ENCODE measurements around the gene CLCN7. TPM values are rescaled to one million over a fixed set of nuclear protein-coding genes. Genes with fewer than 3 reads are reported as not detected.

The CLCN7 gene
- total and polyA plus RNA-seq, 9 donors, result 16.3 to 70.9 (median 54.4) TPM

DNA sequence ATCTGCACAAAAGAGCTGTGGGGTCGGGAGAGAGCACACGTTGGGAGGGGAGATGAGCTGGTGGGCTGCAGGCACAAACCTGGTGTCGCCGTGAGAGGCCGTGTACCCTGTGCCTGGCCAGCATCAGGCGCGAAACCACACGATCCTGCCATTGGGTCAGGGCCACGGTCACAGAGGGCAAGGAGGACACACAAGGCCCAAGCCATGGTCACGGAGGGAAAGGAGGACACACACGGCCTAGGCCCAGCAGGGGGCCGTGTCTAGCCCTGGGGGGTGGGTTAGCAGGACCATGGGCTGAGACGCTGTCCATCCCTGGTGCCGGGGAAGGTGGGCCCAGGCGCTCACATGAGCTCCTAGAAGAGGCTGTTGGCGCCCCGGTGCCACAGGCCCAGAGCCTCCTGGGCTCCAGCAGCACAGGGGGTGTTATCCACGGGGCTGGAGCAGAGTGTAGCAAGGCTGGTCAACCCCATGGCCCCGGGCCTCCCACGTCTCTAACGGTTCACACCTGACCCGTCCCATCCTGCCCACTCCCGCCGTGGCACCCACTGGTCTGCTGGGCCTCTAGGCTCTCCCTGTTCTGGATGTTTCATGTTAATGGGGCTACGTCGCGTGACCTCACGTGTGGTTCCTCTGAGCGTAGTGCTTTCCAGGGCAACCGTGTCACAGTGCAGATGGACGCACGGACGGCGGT is 23.0 kb downstream of the CLCN7 start:
- no peak overlapping the region for H3K4me3 ChIP-seq
- intact Hi-C loops (cut with DNase I), result no loop called here
- no peak for DNase-seq
- no peaks in the 10 kb centered on the region for H3K36me3 ChIP-seq
- no peaks in the 10 kb centered on the region for H3K27me3 ChIP-seq
- WGBS, 3 donors, result 90 to 94% (median 92%) methylated on average over 34 of the region's 34 CpGs
- H3K4me1 ChIP-seq (ENCODE audit: insufficient read depth), result no peaks in the 10 kb centered on the region
- no peak for TF ChIP-seq EP300 (IDR thresholded peaks at IDR 0.05)
- TF ChIP-seq, protein P1, sequence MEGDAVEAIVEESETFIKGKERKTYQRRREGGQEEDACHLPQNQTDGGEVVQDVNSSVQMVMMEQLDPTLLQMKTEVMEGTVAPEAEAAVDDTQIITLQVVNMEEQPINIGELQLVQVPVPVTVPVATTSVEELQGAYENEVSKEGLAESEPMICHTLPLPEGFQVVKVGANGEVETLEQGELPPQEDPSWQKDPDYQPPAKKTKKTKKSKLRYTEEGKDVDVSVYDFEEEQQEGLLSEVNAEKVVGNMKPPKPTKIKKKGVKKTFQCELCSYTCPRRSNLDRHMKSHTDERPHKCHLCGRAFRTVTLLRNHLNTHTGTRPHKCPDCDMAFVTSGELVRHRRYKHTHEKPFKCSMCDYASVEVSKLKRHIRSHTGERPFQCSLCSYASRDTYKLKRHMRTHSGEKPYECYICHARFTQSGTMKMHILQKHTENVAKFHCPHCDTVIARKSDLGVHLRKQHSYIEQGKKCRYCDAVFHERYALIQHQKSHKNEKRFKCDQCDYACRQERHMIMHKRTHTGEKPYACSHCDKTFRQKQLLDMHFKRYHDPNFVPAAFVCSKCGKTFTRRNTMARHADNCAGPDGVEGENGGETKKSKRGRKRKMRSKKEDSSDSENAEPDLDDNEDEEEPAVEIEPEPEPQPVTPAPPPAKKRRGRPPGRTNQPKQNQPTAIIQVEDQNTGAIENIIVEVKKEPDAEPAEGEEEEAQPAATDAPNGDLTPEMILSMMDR (IDR thresholded peaks at IDR 0.05), result no peak
- no peaks in the 10 kb centered on the region for H3K9me3 ChIP-seq
- H3K27ac ChIP-seq, result no peak overlapping the region

DNA sequence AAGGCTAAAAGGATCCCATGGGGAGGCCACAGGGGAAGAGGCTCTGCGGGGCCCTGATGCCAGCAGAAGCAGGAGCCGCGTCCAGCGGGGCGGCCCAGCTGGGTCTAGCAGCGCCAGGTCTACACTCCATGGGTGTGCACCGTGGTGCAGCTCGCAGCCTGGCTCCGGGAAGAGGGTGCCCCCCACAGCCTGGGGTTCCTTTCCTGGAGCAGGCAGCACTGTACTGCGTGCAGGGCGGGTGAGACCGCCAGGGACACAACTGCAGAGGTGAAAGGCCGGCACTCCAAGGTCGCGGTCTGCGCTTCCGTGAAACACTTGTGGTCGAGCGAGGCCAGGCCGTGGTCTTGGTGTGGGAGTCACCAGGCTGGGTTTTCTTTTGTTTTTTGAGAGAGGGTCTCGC is 24.0 kb downstream of the CLCN7 start:
- H3K4me1 ChIP-seq (ENCODE audit: insufficient read depth), result no peaks in the 10 kb centered on the region
- H3K27ac ChIP-seq, result no peak overlapping the region
- H3K27me3 ChIP-seq, result no peaks in the 10 kb centered on the region
- intact Hi-C loops (cut with DNase I), result no loop called here
- no peak overlapping the region for H3K4me3 ChIP-seq
- H3K9me3 ChIP-seq, result no peaks in the 10 kb centered on the region
- WGBS, 3 donors, result 88 to 93% (median 93%) methylated on average over 21 of the region's 21 CpGs
- no peak for DNase-seq
- TF ChIP-seq POLR2A (IDR thresholded peaks at IDR 0.05), result no peak
- TF ChIP-seq EP300 (IDR thresholded peaks at IDR 0.05), result no peak
- TF ChIP-seq, protein P1 (IDR thresholded peaks at IDR 0.05), result no peak
- H3K36me3 ChIP-seq, result no peaks in the 10 kb centered on the region

DNA sequence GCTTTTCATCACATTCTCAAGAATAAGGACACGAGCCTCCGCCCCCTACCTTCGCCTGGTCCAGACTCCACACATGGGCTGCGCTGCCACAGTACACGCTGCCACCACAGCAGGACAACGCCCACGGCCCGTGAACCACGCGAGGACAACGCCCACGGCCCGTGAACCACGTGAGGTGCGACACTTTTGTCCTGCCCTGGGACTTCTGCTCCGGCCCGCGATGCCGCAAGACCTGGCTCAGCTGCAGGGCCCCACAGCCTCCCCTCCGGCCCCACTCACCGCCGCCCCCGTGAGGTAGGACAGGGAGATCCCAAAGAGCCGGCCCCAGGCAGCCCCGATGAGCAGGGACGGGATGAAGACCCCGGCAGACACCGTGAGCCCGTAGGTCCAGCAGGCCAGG is 24.6 kb downstream of the CLCN7 start:
- H3K27ac ChIP-seq, result no peak overlapping the region
- intact Hi-C loops (cut with DNase I), result no loop called here
- WGBS, 3 donors, result 85 to 86% (median 86%) methylated on average over 27 to 29 of the region's 29 CpGs
- H3K4me1 ChIP-seq (ENCODE audit: insufficient read depth), result no peaks in the 10 kb centered on the region
- H3K9me3 ChIP-seq, result no peaks in the 10 kb centered on the region
- no peak for DNase-seq
- TF ChIP-seq POLR2A (IDR thresholded peaks at IDR 0.05) (no peak), EP300 (IDR thresholded peaks at IDR 0.05) (no peak)
- TF ChIP-seq, protein P1 (IDR thresholded peaks at IDR 0.05), result no peak
- H3K4me3 ChIP-seq, result no peak overlapping the region
- no peaks in the 10 kb centered on the region for H3K36me3 ChIP-seq
- H3K27me3 ChIP-seq, result no peaks in the 10 kb centered on the region

DNA sequence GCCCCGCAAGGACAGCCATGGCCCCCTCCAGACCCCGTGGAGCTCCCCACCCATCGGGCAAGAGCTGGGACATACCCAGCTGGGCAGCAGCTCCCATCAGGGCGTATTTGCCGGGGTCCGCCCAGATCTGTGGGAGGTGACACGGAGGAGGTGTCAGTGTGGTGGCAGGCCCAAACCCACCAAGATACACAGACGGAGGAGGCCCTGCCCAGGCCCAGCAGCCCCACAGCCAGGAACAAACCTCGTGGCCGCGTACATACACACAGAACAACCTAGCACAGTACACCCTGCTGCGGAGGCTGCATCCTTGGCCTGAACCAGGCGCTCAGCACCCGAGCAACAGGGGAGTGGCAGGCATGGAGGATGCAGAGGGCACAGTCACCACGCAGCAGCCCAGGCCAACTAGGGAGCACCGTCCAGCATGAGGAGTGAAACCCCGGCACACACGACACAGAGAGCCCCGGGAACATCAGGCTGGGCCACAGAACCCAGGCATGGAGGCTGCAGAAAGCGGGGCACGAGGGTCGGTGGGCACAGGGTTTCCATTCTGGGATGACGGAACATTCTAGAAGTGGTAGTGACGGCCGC is 25.5 kb downstream of the CLCN7 start:
- TF ChIP-seq EP300 (IDR thresholded peaks at IDR 0.05) (no peak), POLR2A (IDR thresholded peaks at IDR 0.05) (no peak)
- TF ChIP-seq, protein P1 (IDR thresholded peaks at IDR 0.05), result no peak
- Histone ChIP-seq H3K4me3 (no peak overlapping the region), H3K27me3 (no peaks in the 10 kb centered on the region), H3K36me3 (no peaks in the 10 kb centered on the region), H3K27ac (no peak overlapping the region), H3K4me1 (ENCODE audit: insufficient read depth) (no peaks in the 10 kb centered on the region), H3K9me3 (no peaks in the 10 kb centered on the region)
- no peak for DNase-seq
- intact Hi-C loops (cut with DNase I), result no loop called here
- 91 to 93% (median 93%) methylated on average over 25 of the region's 25 CpGs for WGBS, 3 donors

All from ovary (tissue), 9 donors.